ENCODE data around the gene MGLL.

MGLL gene

GRCh38 chr3:127740136-127740915 lies 82.0 kb downstream of the MGLL start:
- peaks cover 4% of the 10 kb centered on the region for H3K79me2 ChIP-seq (ENCODE audit: control insufficient read depth, insufficient read depth, low read length, unreplicated experiment)
- no peak overlapping the region for H3K27ac ChIP-seq (ENCODE audit: low read depth, low read length)
- H3K27me3 ChIP-seq (ENCODE audit: insufficient read depth, low read length) = no peaks in the 10 kb centered on the region
- H3K4me1 ChIP-seq (ENCODE audit: control insufficient read depth, insufficient read depth, low read length, unreplicated experiment) = peaks cover 40% of the 10 kb centered on the region
- H3K36me3 ChIP-seq (ENCODE audit: insufficient read depth, low read length) = no peaks in the 10 kb centered on the region
- no peak overlapping the region for H2AFZ ChIP-seq (ENCODE audit: low read length, unreplicated experiment)
- H3K4me3 ChIP-seq (ENCODE audit: low read depth, low read length) = no peak overlapping the region

DNA sequence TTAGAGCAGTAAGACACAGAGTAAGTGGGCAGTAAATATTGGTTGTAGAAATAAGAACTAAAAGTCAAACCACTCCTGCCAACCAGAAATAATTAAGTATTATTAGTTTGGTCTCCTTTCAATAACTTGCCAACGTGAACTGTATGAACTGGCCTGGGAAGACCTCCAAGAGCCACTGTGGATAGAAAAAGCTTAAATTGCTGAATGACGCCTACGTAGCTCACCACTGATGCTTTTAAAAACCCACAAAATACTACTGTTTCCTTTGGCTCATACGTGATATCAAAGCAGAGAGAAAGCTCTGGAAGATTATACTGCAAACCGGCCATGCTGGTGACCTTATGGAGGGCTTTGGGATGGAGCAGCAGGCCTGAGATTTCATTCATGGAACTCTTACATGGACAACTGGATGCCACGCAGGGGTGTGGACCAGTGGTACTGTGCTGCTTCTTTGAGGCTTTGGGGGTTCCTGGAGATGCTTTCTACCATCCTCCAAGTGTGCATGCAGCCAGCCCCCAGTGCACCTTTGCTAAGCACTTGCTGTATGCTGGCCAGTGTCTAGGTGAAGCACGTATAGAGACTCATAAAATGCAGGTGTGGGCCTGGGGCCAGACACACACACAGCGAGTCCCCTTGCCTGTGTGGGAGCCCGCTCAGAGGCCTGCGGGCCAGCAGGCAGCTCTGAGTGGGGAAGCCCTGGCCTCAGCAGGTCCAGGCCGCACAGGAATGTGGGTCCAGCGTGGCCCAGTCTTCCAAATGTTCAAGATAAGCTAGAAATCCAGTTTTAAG lies 82.8 kb downstream of the MGLL start:
- no peaks in the 10 kb centered on the region for H3K27me3 ChIP-seq (ENCODE audit: insufficient read depth, low read length)
- H3K4me1 ChIP-seq (ENCODE audit: control insufficient read depth, insufficient read depth, low read length, unreplicated experiment) = peaks cover 47% of the 10 kb centered on the region
- H3K36me3 ChIP-seq (ENCODE audit: insufficient read depth, low read length) = no peaks in the 10 kb centered on the region
- H3K27ac ChIP-seq (ENCODE audit: low read depth, low read length) = peak overlapping the region; percentile 20; the same call in 1 of the 2 replicates
- peaks cover 4% of the 10 kb centered on the region for H3K79me2 ChIP-seq (ENCODE audit: control insufficient read depth, insufficient read depth, low read length, unreplicated experiment)
- no peak overlapping the region for H3K4me3 ChIP-seq (ENCODE audit: low read depth, low read length)
- no peak overlapping the region for H2AFZ ChIP-seq (ENCODE audit: low read length, unreplicated experiment)

- Histone ChIP-seq H3K36me3 (ENCODE audit: insufficient read depth, low read length) (no peaks in the 10 kb centered on the region), H3K27me3 (ENCODE audit: insufficient read depth, low read length) (no peaks in the 10 kb centered on the region), H3K4me1 (ENCODE audit: control insufficient read depth, insufficient read depth, low read length, unreplicated experiment) (peaks cover 55% of the 10 kb centered on the region), H3K27ac (ENCODE audit: low read depth, low read length) (0 out of 2 replicates have a peak overlapping the region, but pooled peaks have one; percentile 36), H3K4me3 (ENCODE audit: low read depth, low read length) (no peak overlapping the region), H3K79me2 (ENCODE audit: control insufficient read depth, insufficient read depth, low read length, unreplicated experiment) (peaks cover 7% of the 10 kb centered on the region), H2AFZ (ENCODE audit: low read length, unreplicated experiment) (no peak overlapping the region)
Observed at GRCh38 chr3:127738192-127738840, 84.0 kb downstream of the MGLL start.

- Histone ChIP-seq H3K27ac (ENCODE audit: low read depth, low read length) (no peak overlapping the region), H3K4me3 (ENCODE audit: low read depth, low read length) (no peak overlapping the region), H3K27me3 (ENCODE audit: insufficient read depth, low read length) (no peaks in the 10 kb centered on the region), H3K36me3 (ENCODE audit: insufficient read depth, low read length) (no peaks in the 10 kb centered on the region), H2AFZ (ENCODE audit: low read length, unreplicated experiment) (no peak overlapping the region), H3K79me2 (ENCODE audit: control insufficient read depth, insufficient read depth, low read length, unreplicated experiment) (peaks cover 8% of the 10 kb centered on the region), H3K4me1 (ENCODE audit: control insufficient read depth, insufficient read depth, low read length, unreplicated experiment) (peaks cover 55% of the 10 kb centered on the region)
Observed at GRCh38 chr3:127736801-127737539, 85.3 kb downstream of the MGLL start.

GRCh38 chr3:127735767-127736693 lies 86.3 kb downstream of the MGLL start:
- peak overlapping the region; percentile 42 for H2AFZ ChIP-seq (ENCODE audit: low read length, unreplicated experiment)
- peaks cover 55% of the 10 kb centered on the region for H3K4me1 ChIP-seq (ENCODE audit: control insufficient read depth, insufficient read depth, low read length, unreplicated experiment)
- peaks cover 8% of the 10 kb centered on the region for H3K79me2 ChIP-seq (ENCODE audit: control insufficient read depth, insufficient read depth, low read length, unreplicated experiment)
- H3K27me3 ChIP-seq (ENCODE audit: insufficient read depth, low read length) = no peaks in the 10 kb centered on the region
- peak overlapping the region; percentile 95 for H3K27ac ChIP-seq (ENCODE audit: low read depth, low read length)
- no peaks in the 10 kb centered on the region for H3K36me3 ChIP-seq (ENCODE audit: insufficient read depth, low read length)
- peak overlapping the region; percentile 50 for H3K4me3 ChIP-seq (ENCODE audit: low read depth, low read length)

- Histone ChIP-seq H3K36me3 (ENCODE audit: insufficient read depth, low read length) (no peaks in the 10 kb centered on the region), H3K79me2 (ENCODE audit: control insufficient read depth, insufficient read depth, low read length, unreplicated experiment) (peaks cover 8% of the 10 kb centered on the region), H3K4me3 (ENCODE audit: low read depth, low read length) (peak overlapping the region; percentile 50), H3K27ac (ENCODE audit: low read depth, low read length) (peak overlapping the region; percentile 95), H3K4me1 (ENCODE audit: control insufficient read depth, insufficient read depth, low read length, unreplicated experiment) (peaks cover 55% of the 10 kb centered on the region), H3K27me3 (ENCODE audit: insufficient read depth, low read length) (no peaks in the 10 kb centered on the region), H2AFZ (ENCODE audit: low read length, unreplicated experiment) (peak overlapping the region; percentile 6)
Observed at GRCh38 chr3:127734754-127735473, 87.4 kb downstream of the MGLL start.

GRCh38 chr3:127734181-127734720 lies 88.1 kb downstream of the MGLL start:
- H3K36me3 ChIP-seq (ENCODE audit: insufficient read depth, low read length) = no peaks in the 10 kb centered on the region
- no peaks in the 10 kb centered on the region for H3K27me3 ChIP-seq (ENCODE audit: insufficient read depth, low read length)
- H3K4me1 ChIP-seq (ENCODE audit: control insufficient read depth, insufficient read depth, low read length, unreplicated experiment) = peaks cover 49% of the 10 kb centered on the region
- H2AFZ ChIP-seq (ENCODE audit: low read length, unreplicated experiment) = peak overlapping the region; percentile 6
- peak overlapping the region; percentile 50 for H3K4me3 ChIP-seq (ENCODE audit: low read depth, low read length)
- H3K79me2 ChIP-seq (ENCODE audit: control insufficient read depth, insufficient read depth, low read length, unreplicated experiment) = peaks cover 8% of the 10 kb centered on the region
- peak overlapping the region; percentile 95 for H3K27ac ChIP-seq (ENCODE audit: low read depth, low read length)

- Histone ChIP-seq H3K27ac (ENCODE audit: low read depth, low read length) (no peak overlapping the region), H3K4me1 (ENCODE audit: control insufficient read depth, insufficient read depth, low read length, unreplicated experiment) (peaks cover 46% of the 10 kb centered on the region), H3K79me2 (ENCODE audit: control insufficient read depth, insufficient read depth, low read length, unreplicated experiment) (peaks cover 8% of the 10 kb centered on the region), H2AFZ (ENCODE audit: low read length, unreplicated experiment) (no peak overlapping the region), H3K27me3 (ENCODE audit: insufficient read depth, low read length) (no peaks in the 10 kb centered on the region), H3K36me3 (ENCODE audit: insufficient read depth, low read length) (no peaks in the 10 kb centered on the region), H3K4me3 (ENCODE audit: low read depth, low read length) (no peak overlapping the region)
Observed at GRCh38 chr3:127733781-127734180, 88.5 kb downstream of the MGLL start.

DNA sequence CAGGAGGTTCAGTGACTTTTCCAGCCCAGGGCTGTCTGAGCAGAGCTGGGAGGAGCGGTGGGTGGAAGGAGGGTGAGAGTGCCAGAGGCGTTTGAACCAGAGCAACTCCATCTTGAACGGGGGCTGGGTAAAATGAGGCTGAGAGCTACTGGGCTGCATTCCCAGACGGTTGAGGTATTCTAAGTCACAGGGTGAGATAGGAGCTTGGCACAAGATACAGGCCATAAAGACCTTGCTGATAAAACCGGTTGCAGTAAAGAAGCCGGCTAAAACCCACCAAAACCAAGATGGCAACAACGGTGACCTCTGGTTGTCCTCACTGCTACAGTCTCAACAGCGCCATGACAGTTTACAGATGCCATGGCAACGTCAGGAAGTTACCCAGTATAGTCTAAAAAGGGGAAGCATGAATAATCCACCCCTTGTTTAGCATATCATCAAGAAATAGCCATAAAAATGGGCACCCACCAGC lies 89.4 kb downstream of the MGLL start:
- H3K4me1 ChIP-seq (ENCODE audit: control insufficient read depth, insufficient read depth, low read length, unreplicated experiment) = peaks cover 37% of the 10 kb centered on the region
- H3K79me2 ChIP-seq (ENCODE audit: control insufficient read depth, insufficient read depth, low read length, unreplicated experiment) = peaks cover 8% of the 10 kb centered on the region
- H3K27ac ChIP-seq (ENCODE audit: low read depth, low read length) = no peak overlapping the region
- no peaks in the 10 kb centered on the region for H3K36me3 ChIP-seq (ENCODE audit: insufficient read depth, low read length)
- H2AFZ ChIP-seq (ENCODE audit: low read length, unreplicated experiment) = no peak overlapping the region
- H3K27me3 ChIP-seq (ENCODE audit: insufficient read depth, low read length) = no peaks in the 10 kb centered on the region
- H3K4me3 ChIP-seq (ENCODE audit: low read depth, low read length) = no peak overlapping the region

Measured in ACC112 (cell line).